Stimulated activated CD4-positive, alpha-beta T cell treated with anti-CD3 and anti-CD28 coated beads, TNF-alpha, amount 100 ng/mL, for 24 hours (primary cell): ENCODE data around the gene TNKS1BP1.
"Not testable (repeated sequence)": the region's sequence is repeated elsewhere in the genome, so short reads cannot be mapped to it uniquely, and the experiment has no call there.

Source experiments
- DNase-seq, 3 experiments: peaks; one replicate each; pipeline ENCODE4 v3.0.0-alpha.2; 2020; ENCODE audit warnings: low read depth in 3 of 3

TNKS1BP1 gene

GRCh38 chr11:57310630-57311086, 14.1 kb downstream of the TNKS1BP1 start:
- DNase-seq: no peak

DNA sequence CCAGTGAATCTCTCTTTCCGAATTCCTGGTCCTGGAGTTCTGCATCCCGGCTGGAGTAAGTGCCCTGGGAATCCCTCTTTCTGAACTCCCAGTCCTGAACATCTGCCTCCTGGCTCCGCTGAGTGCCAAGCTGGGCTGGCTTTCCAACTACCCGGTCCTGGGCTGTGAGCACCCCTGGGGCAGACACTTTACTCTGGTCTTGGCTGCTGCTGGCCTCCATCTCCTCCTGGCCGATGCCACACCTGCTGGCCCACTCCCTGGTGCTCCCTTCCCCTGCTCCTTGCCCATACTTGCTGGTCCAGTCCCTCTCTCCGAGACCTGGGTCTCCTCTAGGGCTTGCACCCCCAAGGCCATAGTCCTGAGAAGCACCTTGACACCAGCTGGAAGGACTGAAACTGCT, 14.7 kb downstream of the TNKS1BP1 start:
- DNase-seq: no peak

- DNase-seq: no peak
Observed at GRCh38 chr11:57309106-57310059, 15.4 kb downstream of the TNKS1BP1 start.

DNA sequence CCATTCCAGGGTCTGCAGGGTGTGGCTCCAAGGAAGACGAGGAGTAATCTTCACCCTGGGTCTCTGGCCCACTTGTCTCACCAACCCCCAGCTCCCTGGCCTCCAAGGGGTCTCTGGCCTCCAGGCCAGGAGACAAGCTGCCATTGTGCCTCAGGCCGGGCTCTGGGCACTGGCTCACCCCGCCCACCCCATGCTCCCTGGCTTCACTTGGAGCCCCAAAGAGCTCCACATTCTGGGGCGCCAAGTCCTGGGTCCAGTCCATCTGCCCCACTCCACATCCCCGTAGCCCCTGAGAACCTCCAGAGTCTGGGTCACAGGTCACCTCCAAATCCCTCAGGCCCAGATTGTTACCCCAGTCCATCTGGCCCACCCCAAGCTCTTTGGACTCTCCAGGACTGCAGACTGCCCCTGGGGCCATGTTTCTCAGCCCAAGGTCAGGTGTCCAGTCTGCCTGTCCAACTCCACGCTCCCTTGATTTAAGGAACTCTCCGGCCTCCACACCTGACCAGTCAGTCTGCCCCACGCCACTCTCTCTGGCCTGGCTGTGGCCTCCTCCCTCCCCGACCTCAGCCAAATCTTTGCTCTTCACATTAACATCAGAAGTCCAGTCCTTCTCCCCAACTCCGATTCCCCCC, 16.2 kb downstream of the TNKS1BP1 start:
- no peak for DNase-seq

DNA sequence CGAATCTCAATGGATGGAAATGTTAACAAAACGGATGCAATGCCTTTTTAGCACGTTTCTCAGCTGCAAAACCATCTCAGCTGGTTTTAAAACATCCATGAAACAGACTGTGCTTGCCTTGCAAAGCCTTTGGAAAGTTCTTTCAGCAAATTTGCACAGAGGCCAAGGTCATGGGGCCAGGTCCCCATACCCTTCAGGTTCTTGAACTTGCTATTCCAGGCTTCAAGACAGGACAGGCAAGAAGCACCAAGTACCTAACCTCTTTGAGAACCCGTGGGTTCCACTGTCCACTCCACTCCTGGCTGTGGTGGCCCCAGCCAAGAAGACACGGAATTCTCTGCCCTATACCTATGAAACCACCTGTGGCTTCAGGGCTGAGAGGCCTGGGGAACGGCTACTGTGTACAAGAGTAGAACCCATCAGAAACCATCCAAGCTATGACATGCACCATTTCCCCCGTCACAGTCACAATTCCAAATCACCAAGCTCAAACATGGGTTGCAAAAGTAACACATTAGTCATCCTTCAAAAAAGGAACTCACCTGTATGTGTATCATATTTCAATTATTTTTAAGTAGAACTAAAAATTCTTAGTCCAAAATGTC, 17.0 kb downstream of the TNKS1BP1 start:
- no peak for DNase-seq

- no peak for DNase-seq
Observed at GRCh38 chr11:57306940-57307565, 17.7 kb downstream of the TNKS1BP1 start.

DNA sequence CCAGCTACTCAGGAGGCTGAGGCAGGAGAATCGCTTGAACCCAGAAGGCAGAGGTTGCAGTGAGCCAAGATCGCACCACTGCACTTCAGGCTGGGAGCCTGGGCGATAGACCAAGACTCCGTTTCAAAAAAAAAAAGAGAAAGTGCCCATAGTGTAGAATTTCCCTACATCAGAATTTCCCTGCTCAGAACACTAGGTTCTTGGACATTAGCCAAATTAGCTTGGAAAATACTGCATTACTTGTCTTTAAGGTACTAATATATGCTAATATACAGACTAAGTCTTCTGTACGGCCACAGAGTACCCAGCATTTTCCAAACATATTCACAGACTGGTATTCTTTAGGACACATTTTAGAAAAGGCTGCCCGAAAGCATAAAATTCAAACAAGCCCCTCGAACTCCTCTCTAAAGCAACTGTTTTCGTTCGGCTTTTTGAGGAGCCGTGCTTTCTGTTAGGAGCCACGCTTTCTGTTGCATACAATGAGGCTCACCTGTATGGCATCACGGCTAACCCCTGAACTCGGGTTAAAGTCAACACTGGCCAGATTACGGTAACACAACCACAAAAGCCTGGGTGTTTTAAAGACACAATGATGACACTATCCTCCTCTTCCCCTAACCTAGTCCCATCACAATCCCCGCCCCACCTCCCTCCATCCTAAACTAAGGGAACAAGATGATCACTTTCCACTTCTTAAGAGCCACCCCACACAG, 18.4 kb downstream of the TNKS1BP1 start:
- DNase-seq: no peak

GRCh38 chr11:57305523-57305922, 19.2 kb downstream of the TNKS1BP1 start:
- DNase-seq: no peak

DNA sequence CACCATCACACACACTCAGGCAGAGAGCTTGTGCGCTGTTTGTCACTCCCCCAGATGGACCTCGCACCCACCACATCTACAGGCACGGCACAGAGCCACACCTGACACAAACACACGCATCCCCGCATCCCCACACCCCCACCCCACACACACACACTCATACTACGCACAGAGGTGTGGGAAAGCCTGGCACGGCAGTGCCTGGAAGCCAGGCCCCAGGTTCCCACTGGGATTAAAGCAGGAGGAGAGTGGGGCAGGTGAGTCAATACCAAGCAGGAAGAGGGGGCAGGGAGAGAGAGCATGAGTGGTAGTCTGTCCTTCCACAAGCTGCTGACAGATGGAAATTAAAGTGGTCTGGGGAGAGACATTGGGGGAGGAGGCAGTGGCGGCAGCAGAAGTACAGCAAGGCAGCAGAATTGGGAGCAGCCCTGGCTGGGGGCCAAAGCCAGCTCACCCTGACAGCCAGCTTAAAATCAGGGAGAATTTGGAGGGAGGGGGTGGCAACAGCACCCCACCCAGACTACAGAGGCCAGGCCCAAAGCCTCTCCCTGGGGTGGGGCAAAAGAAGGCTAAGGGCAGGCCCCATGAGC, 20.7 kb downstream of the TNKS1BP1 start:
- DNase-seq: no peak

- DNase-seq: no peak
Observed at GRCh38 chr11:57303280-57303989, 21.3 kb downstream of the TNKS1BP1 start.

- no peak for DNase-seq
Observed at GRCh38 chr11:57302489-57302888, 22.3 kb downstream of the TNKS1BP1 start.

GRCh38 chr11:57301711-57302423, 22.9 kb downstream of the TNKS1BP1 start:
- no peak for DNase-seq

DNA sequence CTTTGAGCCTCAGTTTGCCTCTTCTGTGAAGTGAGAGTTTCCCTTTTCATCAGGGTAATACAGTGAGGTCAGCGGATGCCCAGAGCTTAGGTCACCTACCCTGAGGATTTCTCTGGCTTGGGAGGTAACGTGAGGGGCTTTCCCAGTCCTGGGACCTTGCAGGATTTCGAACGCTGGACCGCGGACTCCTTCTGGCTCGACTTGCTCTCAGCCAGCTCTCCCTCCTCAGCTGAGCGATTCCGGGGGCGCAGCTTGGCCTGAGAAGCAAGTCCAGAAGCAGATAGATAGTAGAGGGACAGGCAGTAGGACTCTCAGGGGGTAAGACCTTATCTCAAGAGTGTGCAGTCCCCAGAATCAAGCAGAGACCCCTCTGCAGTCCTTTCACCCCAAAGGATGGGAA, 24.0 kb downstream of the TNKS1BP1 start:
- no peak for DNase-seq

GRCh38 chr11:57299150-57299737, 25.5 kb downstream of the TNKS1BP1 start:
- no peak for DNase-seq

DNA sequence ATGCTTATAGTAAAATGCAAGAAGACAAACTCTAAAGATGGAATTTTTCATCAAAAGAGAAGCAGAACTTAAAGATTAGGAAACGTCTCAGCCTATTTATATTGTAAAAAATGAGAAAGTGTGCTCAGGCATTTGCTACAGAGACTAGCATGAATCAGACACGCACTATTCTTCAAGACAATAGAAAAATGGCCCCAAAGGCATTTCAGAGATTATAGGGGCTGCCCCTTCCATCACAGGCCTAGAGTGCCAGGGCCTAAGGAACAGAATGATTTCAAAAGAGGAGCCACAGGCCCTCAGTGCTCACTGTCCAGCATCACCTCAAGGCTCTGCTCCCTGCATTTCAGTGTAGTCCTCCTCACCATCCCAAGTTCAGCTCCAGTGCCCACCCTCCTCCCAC, 27.5 kb downstream of the TNKS1BP1 start:
- no peak for DNase-seq

DNA sequence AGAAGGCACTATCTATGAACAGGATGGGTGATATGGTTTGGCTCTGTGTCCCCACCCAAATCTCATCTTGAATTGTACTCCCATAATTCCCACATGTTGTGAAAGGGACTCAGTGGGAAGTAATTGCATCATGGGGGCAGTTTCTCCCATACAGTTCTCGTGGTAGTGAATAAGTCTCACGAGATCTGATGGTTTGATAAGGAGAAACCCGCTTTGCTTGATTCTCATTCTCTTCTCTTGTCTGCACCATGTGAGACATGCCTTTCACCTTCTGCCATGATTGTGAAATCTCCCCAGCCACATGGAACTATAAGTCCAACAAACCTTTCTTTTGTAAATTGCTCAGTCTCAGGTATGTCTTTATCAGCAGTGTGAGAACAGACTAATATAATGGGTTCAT, 28.5 kb downstream of the TNKS1BP1 start:
- not testable (repeated sequence) for DNase-seq

DNA sequence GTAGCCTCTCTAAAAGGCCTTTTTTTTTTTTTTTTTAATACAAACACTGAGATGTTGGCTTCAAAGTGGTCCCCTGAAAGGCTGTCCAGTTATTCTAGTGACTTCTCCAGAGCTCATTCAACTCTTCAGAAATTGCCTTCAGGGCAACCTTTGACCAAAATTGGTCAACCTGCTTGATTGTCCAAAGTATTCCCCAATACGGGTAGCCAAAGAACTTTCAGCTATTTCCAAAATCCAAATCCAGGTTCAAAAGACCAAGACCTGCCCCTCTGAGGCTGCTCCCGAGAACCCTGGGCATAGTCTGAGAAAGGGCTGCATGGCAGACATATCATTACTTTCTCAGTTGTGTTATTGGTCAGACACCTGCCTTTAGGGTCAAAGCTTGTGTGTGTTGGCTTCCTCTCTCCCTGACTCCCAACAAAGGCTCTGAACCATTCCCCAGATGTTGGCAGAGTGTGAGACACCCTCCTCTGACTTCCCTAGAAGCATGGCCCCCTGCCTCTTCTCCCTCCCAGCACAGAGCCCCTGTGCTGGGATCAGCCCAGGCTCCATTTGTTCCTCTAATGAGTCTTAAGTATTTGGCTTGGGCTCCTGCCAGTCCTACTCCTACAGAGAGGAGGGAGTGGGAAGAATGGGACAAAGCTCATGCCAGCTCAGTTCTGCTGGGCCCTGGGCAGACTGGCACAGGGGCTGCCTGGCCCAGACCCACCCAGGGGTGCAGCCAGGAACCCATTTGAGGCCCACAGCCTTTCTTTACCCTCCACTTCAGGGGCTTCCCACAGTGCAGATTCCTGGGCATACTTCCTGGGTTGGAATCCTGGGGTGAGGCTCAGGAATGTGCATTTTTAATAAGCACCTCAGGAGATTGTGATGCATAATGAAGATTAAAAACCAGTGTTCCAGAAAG, 30.3 kb downstream of the TNKS1BP1 start:
- no peak for DNase-seq

DNA sequence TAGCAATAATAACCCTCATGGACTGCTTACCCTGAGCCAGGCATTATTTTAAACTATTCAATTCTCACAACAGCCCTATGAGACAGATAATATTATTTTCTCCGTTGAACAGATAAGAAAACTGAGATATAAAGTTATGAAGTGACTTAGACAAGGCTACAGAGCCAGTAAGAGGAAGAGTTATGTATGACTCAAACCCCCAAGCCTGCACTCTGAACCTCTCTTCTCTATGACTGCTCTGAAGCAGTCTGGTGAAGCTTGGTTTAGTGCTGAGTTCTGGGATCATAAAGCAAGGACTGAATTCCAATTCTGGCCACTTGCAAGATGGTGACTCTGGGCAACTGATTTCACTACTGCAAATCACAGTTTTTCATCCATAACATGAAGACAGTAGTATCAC, 34.5 kb downstream of the TNKS1BP1 start:
- no peak for DNase-seq
